Activated CD4-positive, CD25-positive, alpha-beta regulatory T cell (primary cell): ENCODE measurements around the gene DISP3.

Source experiments
- DNase-seq, 4 experiments: peaks; one replicate each; lab custom pipeline; 2025; lab: John Stamatoyannopoulos, UW

DISP3 gene

GRCh38 chr1:11515368-11516300, 36.7 kb downstream of the DISP3 start:
- no peak for DNase-seq

DNA sequence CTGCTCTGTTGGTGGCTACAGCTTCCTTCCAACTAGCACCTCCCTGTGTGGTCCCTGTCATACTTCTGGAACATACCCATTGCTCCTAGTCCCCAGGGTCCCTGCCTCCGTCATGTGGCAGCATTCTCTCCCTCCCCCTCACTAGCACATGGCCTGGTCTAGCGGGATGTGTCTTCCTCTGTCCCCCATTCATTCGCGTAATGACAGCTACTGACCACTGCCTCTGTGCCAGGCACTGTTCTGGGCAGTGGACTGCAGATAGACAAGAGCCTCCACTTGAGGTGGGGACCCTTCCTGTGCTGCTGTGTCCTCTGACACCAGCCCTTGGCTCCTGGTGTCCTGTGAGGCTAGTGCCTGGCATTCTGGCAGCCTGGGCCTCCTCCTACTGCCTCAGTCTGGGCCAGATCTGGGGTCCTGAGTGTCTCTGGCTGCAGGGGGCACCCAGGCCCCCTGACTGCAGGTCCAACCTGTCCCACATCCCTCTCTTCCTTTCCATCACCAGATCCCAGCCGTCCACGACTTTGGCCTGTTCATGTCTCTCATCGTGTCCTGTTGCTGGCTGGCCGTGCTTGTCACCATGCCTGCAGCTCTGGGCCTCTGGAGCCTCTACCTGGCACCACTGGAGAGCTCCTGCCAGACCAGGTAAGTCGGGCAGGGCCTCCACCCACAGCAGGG, 38.1 kb downstream of the DISP3 start:
- no peak for DNase-seq

- no peak for DNase-seq
These were observed 39.2 kb downstream of the DISP3 start for GRCh38 chr1:11518016-11518701.

DNA sequence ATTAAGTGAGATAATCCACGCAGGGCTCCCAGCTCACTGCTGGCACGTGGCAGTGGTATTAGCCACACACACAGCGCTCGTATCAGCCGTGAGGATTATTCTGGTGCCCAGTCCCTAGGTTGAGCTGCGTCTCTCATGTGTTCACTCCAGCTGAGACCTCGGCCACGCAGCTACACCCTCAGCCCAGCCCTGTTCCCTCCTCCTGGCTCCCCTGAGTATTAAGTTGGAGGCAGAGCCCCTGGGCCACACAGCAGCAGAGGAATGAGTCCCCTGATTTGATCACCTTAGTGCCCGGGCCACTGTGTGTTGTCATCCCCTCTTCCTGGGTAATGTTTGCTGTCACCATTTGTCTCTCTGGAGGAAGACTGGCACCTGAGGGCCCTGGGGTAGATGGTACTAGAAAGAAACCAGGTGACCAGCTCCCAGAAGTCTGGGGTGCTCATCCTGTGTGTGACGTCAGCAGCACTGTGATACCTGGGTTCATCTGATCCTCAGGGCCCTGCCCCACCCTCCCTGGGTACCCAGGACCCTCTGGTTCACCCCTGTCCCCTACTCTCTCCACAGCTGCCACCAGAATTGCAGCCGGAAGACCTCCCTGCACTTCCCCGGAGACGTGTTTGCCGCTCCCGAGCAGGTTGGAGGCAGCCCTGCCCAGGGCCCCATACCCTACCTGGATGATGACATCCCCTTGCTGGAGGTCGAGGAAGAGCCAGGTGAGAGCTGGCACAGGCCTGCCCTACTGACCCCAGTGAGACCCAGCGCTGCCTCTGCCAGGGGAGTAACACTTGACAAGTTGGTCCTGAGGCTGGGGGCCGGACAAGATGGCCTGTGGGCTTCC, 40.1 kb downstream of the DISP3 start:
- DNase-seq = no peak

- no peak for DNase-seq
These were observed 40.7 kb downstream of the DISP3 start for GRCh38 chr1:11519629-11520031.

DNA sequence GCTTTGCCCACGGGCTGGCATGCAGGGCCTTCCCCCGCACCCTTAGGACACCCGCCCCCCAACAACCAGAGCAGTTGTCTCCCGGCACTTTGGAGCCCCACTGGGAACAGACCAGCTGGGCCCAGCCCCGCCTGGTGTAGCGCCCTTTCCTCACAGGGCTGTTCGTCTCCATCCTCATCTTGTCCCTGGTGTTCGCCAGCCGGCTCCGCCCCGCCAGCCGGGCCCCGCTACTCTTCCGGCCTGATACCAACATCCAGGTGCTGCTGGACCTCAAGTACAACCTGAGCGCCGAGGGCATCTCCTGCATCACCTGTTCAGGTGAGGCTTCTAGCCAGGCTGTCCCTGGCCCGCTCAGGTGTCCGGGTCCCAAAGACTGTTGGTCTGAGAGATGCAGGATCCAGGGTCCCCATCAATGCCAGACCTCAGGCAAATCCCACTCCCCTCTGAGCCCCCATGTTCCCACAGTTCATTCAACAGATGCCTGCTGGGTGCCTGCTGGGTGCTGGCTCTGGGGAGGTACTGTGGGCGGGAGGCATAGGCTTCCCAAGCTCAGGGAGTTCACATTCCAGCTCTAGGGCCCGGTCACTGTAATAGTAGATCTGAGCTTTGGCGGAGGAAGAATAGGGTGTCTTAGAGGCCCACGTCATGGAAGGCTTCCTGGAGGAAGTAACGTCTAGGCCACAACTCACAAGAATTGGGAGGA, 41.7 kb downstream of the DISP3 start:
- DNase-seq = no peak

DNA sequence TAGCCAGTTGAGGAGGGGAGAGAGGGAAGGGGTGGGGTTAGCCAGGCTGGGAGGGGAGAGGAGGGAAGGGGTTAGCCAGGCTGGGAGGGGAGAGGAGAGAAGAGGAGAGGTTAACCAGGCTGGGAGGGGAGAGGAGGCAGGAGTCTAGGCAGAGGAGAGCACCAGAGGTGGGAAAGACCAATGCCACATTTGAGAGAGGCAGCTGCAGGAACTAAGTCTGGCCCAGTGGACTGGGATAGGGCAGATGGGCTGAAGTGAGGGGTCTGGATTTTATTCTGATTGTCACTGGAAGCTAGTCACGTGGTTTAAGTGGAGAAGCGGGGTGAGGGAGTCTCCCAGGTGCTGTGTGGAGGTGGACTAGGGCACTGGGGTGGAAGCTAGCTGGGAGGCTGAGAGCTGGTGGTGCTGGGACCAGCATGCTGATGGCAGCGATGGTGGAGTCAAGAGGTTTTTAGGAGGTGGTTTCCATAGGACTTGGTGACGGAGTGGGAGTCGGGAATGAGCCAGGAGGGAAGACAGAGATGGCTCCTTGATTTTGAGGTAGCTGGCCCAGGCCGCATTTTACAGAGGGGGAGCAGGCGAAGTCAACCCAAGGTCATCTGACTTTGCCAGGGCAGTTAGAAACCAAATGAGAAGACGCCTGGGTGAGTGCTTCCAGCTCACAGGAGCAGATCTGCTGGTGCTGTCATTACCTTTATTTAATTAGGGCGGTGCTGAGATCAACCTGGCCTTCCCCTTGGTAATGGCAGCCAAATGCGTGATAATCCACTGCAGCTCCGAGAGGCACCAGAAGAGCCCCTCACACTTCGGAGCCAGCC, 42.8 kb downstream of the DISP3 start:
- DNase-seq = no peak

DNA sequence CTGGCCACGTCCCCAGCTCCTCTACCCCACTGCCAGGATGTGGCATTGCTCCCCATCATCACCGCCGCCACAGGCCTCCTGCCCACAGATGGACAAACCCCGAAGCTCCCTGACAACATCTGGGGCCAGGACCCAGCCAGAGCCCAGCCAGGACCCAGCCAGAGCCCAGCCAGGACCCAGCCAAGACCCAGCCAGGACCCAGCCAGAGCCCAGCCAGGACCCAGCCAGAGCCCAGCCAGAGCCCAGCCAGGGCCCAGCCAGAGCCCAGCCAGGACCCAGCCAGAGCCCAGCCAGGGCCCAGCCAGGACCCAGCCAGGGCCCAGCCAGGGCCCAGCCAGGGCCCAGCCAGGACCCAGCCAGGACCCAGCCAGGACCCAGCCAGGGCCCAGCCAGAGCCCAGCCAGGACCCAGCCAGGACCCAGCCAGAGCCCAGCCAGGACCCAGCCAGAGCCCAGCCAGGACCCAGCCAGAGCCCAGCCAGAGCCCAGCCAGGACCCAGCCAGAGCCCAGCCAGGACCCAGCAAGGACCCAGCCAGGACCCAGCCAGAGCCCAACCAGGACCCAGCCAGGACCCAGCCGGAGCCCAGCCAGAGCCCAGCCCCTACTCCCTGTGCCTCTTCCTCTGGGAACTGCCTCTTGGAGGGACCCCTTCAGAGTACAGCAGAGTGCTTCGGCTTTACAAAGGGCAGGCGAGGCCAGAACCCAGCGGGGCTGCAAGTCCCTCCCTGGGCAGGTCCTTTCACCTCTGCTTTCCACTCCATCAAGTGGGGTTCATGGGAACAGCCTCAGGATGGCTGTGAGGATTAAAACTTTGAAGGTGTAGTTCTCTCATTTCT, 43.7 kb downstream of the DISP3 start:
- peak in 1 of 4 experiments; percentile 17 for DNase-seq

- no peak for DNase-seq
These were observed 44.3 kb downstream of the DISP3 start for GRCh38 chr1:11523261-11523660.

- no peak for DNase-seq
These were observed 45.0 kb downstream of the DISP3 start for GRCh38 chr1:11523746-11524464.

DNA sequence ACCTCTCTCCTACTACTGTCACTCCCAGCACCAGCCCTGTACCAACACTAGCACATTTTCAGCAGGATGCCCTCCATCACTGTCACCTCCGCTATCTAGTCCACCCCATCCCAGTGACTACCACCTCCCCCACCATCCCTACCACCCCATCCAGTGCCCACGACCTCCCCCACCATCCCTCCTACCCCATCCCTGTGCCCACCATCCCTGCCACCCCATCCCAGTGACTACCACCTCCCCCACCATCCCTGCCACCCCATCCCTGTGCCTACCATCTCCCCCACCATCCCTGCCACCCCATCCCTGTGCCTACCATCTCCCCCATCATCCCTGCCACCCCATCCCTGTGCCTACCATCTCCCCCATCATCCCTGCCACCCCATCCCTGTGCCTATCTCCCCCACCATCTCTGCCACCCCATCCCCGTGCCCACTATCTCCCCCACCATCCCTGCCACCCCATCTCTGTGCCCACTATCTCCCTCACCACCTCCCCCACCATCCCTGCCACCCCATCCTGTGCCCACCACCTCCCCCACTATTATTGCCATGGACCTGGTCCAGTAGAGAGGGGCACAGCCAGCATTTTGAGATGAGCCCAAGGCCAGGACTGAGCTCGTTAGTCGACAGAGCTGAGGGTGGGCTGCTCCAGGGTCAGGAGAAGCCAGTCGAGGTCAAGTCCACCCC, 45.7 kb downstream of the DISP3 start:
- no peak for DNase-seq

GRCh38 chr1:11525151-11525505, 46.2 kb downstream of the DISP3 start:
- DNase-seq = no peak

DNA sequence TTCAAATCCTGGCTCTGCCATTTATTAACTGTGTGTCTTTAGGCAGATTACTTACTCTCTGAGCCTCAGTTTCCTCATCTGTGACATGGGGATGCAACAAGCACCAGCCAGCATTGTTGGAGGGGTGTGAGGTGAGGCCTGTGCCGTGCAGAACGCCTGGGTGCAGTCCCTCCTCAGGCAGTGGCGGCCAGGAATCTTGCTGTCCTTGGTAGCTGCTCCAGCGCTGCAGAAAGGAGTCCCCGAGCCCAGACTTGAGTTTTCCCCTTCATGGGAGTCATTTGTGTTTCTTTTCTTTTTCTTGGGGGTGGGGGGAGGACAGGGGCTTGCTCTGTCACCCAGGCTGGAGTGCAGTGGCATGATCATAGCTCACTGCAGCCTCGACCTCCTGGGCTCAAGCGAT, 46.6 kb downstream of the DISP3 start:
- no peak for DNase-seq

DNA sequence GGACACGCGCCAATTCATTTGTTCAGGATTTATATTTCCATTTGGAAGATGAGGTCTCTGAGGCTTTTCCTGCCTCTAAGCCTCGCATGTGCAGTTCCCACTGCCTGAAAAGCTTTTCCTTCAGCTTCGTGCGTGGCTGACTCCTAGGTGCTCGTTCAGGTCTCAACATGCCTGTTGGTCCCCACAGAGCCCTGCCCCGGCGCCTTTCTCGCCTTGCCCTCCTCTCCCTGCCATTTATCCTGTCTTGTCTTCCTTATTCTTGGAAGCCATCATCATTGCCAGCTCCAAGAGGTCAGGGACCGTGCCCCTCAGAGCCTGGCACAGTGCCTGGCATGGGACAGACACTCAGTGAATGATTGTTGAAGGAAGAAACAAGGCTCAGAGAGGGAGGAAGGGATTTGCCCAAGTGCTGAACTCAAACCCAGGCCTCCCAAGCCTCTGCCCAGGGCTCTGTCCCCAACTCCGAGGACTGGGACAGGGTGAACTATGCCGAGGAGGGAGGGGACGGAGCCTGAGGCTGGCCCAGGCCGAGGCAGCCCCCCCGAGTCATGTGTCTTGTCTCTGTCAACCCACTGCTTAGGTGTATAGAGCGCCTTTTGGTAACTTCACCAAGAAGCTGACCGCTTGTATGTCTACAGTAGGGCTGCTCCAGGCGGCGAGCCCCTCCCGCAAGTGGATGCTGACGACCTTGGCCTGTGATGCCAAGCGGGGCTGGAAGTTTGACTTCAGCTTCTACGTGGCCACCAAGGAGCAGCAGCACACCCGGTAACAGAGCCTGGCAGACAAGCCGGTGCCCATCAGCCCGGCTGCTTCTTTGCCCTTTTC, 47.3 kb downstream of the DISP3 start:
- DNase-seq = no peak

DNA sequence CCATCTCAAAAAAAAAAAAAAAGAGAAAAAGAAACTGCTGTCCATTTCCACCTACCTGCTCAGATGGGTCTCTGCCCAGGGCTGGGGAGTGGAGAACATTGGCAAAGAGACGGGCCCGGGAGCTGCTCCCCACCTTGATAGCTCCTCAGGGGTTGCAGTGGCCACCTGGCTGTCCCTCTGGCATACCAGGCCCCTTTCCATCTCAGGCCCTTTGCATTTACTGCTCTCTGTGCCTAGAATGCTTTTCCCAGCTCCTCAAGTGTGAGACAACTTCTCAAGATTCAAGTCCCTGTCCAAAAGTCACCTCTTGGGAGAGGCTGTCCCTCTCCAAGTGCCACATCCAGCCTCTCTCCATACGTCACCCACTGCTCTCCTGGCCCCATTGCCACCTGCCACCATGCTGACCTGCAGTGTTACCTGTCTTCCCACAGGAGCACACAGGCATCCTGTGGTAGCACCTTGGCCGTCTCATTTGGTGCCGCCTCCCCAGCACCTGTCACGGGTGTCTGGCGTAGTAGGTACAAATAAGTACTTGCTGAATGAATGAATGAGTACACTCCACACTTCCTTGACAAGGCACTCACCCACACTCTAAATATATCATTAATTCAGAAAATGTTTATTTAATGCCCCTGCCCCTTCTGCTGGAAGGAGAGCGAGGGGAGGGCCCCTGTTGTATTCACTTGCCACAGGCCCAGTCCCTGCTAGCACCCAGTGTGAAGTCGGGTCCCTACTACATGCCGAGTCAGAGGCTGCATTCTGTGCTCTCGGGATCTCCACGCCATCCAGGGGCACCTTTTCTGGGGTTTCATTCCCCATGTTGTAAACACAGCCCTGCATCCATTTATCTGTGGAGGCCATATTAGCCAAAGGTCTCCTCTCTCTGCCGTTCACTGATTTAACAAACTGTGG, 48.8 kb downstream of the DISP3 start:
- no peak for DNase-seq

DNA sequence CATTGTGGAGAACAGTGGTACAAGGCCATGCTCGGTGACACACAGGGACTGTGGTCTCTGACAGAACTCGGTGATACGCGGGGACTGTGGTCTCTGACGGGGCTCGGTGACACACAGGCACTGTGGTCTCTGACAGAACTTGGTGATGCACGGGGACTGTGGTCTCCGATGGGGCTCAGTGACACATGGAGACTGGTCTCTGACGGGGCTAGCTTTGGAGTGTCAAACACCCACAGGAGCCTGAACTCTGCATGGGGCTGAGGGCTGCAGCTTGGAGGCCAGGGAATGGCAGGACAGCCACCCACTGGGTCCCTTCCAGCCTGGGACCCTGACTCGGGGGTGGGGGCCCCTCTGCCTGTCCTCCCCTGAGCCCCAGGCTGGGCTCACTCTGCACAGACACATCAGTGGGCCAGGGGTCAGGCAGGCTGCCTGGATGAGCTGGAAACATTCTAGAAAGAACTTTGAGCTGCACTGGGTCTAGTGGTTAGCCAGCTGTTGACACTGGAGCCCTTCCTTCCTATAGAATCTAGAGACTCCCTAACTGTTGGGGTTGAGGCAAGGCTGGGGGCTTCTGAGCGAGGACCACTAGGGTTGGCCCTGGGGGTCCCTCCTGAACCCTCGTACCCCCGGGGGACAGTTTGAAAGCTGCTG, 49.8 kb downstream of the DISP3 start:
- DNase-seq = no peak
